GM19438 (cell line): ENCODE measurements around the gene BCAS1.

Experiments
- ATAC-seq: cut with Tn5 transposase; IDR thresholded peaks from one replicate; pipeline ENCODE4 v1.9.1; 2021; ENCODE audit warnings: low read depth; ENCODE audit not compliant: unreplicated experiment

BCAS1 gene, protein sequence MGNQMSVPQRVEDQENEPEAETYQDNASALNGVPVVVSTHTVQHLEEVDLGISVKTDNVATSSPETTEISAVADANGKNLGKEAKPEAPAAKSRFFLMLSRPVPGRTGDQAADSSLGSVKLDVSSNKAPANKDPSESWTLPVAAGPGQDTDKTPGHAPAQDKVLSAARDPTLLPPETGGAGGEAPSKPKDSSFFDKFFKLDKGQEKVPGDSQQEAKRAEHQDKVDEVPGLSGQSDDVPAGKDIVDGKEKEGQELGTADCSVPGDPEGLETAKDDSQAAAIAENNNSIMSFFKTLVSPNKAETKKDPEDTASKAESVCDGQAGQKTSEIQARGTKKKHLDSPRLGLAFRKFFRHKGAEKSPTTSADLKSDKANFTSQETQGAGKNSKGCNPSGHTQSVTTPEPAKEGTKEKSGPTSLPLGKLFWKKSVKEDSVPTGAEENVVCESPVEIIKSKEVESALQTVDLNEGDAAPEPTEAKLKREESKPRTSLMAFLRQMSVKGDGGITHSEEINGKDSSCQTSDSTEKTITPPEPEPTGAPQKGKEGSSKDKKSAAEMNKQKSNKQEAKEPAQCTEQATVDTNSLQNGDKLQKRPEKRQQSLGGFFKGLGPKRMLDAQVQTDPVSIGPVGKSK

GRCh38 chr20:54070187-54070987, at the start of gene BCAS1:
Gene BCAS1, minus strand, starts transcription at chr20:54070594. Its CDS starts 11,876 bp downstream, at chr20:54058718.
- ATAC-seq: no peak

GRCh38 chr20:54119744-54120143, 49.4 kb upstream of the BCAS1 start:
- no peak for ATAC-seq

DNA sequence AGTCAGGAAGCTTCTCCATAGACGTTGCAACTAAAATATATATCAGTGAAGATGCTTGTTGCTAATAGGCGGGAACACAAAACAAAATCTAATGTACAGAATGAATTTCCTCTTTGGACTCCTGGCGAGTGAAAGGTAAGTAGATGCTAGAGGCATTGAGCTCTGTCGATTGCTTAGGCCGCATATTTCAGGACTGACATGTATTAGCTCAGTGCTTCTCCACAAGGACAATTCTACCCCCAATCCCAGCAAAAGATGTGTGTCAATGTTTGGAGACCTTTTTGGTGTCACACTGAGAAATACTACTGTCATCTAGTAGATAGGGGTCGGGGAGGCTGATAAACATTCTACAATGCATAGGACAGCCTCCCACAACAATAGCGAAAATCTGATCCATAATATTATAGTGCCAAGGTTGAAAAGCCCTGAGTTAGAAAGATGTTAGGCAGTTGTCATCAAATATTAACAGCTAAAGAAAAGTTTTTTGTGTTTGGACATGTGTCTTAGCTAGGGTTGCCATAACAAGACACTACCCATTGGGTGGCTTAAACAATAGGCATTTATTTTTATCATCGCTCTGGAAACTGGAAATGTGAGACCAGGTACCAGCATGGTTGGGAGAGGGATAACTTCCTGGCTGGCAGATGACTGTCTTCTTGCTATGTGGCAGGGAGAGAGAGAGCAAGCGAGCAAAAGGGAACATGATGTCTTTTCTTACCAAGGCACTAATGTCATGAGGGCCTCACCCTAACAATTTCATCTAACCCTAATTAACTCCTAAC, 48.0 kb upstream of the BCAS1 start:
- no peak for ATAC-seq

DNA sequence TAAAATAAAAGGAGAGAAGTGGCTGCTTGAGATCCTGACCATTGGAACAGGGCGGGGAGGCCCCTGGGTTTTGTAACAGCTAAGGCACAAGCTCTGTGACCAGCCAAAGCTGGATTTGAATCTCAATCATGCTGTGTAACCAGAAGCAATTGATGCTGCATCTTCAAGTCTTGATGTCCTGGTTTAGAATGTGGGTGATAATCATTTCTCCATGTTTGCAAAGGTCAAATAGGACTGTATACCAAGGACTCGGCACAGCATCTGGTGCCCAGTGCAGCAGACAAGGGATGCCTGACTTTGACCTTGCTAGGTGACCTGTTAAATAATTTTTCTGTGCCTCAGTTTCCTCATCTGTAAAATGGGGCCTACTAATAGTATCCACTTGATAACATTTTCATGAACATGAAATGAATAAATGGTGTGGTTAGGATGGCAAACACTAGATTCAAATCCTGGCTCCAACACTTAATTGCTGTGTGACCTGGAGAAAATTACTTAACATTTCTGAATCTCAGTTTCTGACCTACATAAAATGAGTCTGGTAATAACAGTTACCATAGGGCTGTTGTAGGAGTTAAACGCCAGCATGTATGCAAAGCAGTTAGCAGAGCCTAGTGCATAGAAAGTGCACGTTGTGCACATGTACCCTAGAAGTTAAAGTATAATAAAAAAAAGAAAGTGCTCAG, 46.3 kb upstream of the BCAS1 start:
- no peak for ATAC-seq

DNA sequence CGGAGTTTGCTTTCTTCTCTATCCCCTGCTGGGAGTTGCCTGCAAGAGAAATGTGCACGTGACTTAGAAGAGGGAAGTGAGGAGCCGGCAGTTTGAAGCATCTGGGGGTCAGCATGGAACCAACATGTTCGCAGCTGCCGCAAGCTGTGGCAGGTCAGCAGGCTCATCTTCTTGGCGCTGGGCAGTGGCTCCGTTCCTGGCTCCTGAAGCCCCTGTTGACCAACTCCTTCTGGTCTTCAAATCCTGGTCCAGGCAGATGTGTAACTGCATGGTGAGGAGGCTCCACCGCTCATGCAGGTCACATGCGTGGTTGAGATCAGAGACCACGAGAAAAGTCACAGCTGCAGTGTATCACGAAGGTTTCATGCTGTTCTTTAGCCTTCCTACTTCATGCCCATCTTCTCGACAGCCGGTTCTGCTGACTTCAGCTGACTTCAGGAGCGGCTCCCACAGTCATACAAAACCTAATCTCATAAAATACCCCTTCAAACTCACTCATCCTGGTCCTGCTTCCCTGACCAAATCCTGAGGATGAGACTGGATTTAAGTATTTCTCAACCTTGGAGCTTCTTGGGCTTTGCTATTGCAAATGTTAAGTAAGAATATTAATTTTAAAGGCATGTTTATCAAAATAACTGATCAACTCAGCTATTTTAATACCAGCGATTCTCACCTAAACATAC, 44.9 kb upstream of the BCAS1 start:
- ATAC-seq: no peak

GRCh38 chr20:54114109-54114508, 43.7 kb upstream of the BCAS1 start:
- ATAC-seq: no peak

GRCh38 chr20:54113566-54113965, 43.2 kb upstream of the BCAS1 start:
- ATAC-seq: no peak

GRCh38 chr20:54112221-54112884, 42.0 kb upstream of the BCAS1 start:
- ATAC-seq: no peak

DNA sequence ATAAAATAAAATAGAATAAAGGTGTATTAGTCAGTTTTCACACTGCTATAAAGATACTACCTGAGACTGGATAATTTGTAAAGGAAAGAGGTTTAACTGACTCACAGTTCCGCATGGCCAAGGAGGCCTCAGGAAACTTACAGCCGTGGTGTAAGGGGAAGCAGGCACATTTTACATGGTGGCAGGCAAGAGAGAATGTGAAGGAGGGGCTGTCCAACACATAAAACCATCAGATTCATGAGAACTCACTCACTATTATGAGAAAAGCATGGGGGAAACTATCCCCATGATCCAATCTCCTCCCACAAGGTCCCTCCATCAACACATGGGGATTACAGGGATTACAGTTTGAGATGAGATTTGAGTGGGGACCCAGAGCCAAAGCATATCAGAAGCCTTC, 41.1 kb upstream of the BCAS1 start:
- ATAC-seq: no peak

GRCh38 chr20:54110457-54110856, 40.1 kb upstream of the BCAS1 start:
- no peak for ATAC-seq

DNA sequence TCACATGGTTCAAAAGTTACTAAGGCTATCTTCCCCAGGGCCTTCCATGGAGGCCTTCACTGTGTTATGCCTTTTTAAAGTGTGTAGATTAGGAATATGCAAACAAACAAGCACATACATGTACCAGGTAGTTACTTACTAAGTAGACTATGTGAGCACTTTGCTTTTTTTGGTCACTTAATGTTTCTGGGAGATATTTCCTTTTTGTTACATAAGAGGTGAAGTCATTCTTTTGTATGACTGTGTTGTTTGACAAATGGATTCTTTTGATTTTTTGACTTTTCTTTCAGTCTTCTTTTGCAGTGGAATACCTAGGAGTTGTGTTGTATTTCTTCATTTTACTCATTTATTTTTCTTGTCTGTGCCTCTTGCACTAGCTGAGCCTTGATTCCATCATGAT, 39.6 kb upstream of the BCAS1 start:
- no peak for ATAC-seq

GRCh38 chr20:54108817-54109216, 38.4 kb upstream of the BCAS1 start:
- ATAC-seq: no peak

GRCh38 chr20:54108326-54108642, 37.9 kb upstream of the BCAS1 start:
- ATAC-seq: no peak

DNA sequence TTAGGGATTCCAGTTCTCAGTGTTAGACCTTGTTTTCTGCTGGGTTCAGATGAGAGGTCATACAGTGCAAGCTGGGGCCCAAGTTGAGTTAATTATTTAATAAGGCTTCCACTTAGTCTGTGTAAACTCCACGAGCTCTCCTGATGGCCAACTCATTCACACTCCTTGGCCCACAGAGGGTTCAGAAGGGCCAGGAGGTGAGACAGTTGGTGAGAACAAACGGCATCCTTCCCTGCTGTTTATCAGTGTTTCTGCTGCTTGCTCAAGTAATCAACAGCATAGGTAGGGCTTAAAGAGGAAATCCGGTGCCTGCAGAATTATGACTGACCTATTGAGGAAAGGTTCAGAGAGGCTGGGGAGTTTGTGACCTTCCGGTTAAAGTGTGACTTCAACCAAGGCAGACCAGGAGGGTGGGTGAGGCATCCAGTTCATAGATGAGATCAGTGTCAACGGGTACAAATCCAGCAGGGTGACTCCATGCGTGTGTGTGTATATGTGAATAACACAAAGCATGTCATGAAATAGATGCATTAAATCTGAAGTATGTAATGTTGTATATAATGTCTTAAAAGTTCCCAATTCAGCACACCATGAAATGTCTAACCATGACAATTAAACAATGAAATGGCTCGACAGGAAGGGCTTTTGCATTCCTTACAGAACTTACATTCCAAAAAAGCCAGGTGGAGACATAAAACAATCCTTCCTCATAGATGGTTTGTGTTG, 37.4 kb upstream of the BCAS1 start:
- no peak for ATAC-seq

DNA sequence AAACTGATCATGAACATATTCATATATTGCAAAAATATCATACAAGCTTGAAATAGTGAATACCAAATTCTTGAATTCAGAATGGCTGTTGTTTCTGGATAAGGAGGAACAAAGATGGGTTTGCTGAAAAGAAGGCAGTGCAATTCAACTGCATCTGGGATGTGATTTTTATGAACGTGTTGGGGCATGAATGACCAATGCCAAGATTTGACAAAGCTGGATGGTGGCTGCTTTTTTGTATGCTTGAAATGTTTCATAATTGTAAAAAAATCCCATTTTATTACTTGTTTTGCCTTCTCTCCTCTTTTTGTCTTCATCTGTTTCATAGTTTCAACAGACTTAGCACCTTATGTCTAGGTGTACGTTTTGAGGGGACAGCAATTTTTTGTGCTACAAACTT, 36.8 kb upstream of the BCAS1 start:
- ATAC-seq: no peak

GRCh38 chr20:54106162-54106561, 35.8 kb upstream of the BCAS1 start:
- no peak for ATAC-seq

DNA sequence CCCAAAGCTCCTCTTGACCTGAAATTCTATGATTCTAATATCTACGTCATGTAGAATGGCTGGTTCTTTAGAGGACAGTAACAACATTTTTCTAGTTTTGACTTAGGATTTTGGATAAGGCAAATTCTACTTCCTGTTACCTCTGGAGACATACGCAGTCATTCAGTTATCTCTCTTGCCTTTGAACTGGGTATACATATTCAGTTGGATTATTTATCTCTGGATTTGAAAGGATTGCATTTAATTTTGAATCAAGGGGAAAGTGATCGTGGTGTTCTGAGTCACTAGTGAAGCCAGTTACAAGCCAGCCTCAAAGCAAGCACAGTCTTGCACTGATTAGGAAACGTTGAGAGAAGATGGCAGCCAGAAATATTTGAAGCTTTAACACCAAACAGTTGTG, 35.3 kb upstream of the BCAS1 start:
- no peak for ATAC-seq

- no peak for ATAC-seq
These were observed 34.4 kb upstream of the BCAS1 start for GRCh38 chr20:54104781-54105180.
